Activated T-helper 1 cell treated with anti-CD3 and anti-CD28 coated beads, Interleukin-2, amount 50 U/mL, for 16 hours (primary cell): Measurements from ENCODE around the gene SPDL1.
"Not testable (repeated sequence)": the region's sequence is repeated elsewhere in the genome, so short reads cannot be mapped to it uniquely, and the experiment has no call there.

Experiments used
- DNase-seq, 2 donors: peaks; one replicate each; pipeline ENCODE4 v3.0.0-alpha.2; 2020; ENCODE audit warnings: low read depth in 1 of 2, low spot score in 1 of 2

Gene SPDL1

DNA sequence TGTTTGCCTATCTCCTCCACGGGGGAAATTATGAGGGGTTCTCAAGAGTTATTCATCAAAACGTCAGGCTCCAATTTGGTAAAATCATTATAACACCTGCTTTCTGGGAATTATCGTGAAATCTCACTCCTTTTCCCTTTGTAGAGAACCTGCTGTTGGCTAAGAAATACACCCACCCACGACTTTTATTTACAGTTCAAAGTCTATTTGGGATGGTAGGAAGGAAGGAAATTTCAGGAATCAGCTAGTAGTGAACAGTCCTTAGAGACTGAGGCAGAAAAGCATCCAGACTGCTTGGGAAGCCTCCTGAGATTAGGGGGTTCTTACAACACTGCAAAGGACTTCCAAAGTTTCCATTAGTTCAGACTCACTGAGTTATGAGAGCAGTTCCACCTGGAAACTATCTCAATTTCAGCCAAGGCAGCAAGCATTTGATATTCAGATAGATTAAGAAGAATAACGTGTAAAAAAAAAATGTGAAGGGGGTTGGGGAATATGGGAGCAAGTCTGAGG lies 9.4 kb upstream of the SPDL1 start:
- no peak for DNase-seq

- DNase-seq, result no peak
Measured at GRCh38 chr5:169576181-169576598, 7.4 kb upstream of the SPDL1 start.

DNA sequence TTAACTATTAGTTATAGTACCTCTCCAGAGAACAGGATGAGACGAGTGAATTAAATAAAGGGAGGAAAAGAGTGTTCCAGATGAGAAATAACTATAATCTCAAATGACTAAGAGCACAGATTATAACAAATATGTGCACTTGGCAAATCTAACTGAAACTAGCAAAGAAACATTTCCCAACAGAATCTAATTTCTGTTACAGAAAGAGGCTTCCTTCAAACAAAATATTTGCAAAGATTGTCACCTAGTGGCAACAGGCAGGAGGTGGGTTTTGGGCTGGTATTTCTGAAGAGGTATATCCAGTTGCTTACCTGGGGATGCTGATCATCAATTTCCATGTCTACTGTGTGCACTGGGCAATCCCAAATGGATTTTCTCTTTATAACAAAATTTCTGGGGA lies 5.6 kb upstream of the SPDL1 start:
- no peak for DNase-seq

DNA sequence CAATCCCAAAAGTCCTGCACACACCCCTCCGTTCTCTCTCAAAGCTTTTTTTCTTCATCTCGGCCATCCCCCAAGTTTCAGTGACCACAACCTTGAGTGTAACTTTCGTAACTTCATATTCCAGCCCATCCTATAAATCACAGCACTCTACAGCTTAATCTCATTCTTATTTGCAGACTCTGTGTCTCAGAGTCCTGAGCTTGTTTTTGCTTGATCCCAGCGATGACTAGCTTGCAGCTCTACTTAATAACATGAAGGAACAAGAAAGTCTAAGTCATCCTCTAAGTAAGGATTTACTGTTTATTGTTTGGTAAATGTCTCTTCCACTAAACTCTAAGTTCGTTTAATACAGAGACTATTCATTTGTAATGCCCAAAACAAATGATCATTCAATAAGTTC lies 2.6 kb upstream of the SPDL1 start:
- DNase-seq, result no peak

DNA sequence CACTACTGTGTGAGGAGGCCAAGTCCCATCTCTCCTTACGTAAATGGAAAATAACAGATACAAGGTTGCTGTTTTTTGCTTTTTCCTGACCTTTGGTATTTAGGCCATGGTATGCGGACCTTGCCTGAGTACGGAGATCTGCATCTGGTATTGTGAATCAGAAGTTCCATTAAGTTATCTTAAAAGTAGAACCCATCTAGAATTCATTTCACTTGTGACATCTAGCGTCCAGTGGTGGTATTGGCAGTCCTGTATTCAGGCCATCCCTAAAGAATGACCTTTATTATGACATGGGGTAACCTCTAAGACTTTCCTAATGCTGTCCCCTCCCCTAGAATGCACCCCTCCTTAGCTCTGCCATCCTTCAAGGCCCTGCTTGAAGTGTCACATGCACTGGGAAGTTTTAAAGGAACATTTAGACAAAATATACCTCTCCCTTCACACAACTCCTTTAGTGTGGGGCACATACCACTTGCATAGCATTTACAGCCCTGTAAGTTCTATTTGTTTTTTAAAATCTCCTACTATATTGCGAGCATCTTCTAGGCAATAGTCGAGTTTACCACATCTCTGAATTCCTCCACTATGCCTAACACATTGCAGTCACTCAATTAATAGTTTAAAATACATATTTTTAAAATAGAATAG lies 1.9 kb upstream of the SPDL1 start:
- DNase-seq, result peak; percentile 7 to 24

GRCh38 chr5:169583101-169583423 lies 511 bp upstream of the SPDL1 start:
- no peak for DNase-seq

DNA sequence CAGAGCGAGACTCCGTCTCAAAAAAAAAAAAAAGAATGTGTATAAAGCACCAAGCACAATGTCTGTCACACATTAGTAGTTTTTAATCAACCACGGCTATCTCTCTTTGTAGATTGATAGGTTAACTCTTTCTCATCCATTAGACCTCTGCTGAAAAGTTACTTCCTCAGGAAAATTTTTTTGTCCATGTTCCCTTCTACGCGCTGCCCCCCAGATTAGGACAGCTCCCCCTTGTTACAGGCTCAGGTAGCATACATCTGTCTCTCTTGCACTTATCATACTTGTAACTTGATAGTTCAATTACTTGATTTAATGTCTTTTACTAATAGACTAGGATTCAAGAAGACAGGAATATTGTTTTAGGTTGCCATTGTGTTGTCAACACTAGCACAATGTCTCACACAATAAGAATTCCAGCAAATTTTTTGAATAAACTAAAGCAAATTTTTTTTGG lies 1.5 kb downstream of the SPDL1 start:
- no peak for DNase-seq

DNA sequence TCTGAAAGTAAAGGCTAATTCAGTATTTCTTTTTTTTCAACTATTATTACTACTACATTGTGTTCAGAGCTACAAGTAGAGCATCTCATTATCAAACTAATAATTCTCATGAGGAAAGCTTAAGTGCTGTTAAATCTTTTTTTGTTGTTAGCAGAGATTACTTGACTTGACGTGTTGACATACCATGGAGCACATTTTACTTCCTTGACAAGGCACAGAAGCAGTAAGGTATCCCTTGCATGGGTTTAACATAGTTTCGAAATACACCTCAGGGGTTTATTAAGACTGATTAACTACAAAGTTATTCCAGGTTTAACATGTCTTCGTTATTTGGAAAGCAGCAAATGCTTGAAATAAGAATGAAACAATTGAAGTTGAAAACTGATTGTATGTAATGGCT lies 7.0 kb downstream of the SPDL1 start:
- no peak for DNase-seq

GRCh38 chr5:169591636-169592035 lies 8.1 kb downstream of the SPDL1 start:
- DNase-seq, result no peak

DNA sequence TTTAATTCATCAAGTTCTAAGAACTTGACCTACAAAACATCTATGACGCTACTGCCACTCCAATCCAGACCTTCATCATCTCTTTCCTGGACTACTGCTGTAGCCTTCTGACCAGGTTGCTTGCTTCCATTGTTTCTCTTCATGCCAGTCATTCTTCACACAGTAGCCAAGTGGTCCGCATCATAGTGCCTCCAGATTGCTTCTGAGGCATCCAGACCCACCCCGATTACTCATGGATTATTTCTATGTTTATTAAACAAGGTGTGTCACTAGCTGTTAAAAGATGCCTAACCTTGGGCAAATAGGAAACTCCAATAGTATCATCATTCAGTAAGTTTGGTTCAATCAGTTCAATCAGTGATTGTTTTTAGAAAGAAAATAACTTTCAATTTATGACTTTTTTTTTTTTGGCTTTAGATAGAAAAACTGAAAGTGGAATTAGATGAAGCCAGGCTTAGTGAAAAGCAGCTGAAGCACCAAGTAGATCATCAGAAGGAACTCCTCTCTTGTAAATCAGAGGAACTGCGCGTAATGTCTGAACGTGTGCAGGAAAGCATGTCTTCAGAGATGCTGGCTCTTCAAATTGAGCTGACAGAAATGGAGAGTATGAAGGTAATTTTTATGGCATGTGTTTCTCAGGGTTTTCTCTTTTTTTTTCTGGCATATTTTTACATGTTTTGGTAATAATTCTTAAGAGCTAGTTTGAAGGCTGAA lies 9.5 kb downstream of the SPDL1 start:
- no peak for DNase-seq

DNA sequence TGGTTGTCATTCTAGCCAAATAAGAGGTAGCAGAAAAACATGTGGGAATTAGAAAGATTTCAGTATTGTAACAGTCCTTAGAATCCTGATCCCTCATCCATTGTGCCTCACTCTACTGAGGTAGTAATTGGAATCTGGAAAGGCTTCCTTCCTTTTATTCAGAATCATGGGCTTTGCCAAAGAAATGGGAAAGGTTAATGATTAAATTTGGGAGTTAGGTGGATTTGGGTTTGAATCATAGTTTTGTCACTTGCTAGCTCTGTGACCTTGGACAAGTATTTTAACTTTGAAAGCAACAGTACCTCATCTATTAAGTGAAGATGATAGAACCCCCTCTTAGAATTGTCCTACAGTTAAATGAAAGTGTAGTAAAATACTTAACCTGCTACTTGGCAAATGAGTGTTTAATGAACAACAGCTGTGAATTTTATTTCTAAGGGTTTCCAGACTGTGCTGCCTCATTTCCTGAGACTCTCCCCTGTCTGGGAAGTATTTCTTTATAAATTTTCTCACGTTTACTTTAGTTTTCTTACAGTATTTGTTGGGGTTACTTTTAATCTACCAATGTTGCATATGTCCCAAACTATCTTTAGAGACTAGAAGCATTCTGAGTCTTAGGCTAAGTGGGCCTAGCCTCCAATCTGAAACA lies 11.7 kb downstream of the SPDL1 start:
- no peak for DNase-seq

DNA sequence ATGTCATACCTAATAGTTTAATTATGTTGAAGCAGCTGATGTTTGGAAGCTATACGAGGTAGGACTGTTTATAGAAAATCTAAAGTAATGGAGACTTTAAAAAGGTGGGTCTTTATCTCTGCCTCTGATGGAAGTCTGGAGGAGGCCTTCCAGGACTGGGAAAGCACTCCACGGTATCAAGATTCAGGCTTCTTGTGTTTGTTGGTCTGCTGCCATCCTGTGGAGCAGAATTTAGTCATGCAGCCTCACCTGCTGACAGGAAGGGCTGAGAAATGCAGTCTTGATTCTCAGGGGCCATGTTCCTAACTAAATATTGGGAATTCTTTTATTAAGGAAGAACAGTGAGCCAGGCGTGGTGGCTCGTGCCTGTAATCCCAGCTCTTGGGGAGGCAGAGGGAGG lies 15.9 kb downstream of the SPDL1 start:
- DNase-seq, result no peak

DNA sequence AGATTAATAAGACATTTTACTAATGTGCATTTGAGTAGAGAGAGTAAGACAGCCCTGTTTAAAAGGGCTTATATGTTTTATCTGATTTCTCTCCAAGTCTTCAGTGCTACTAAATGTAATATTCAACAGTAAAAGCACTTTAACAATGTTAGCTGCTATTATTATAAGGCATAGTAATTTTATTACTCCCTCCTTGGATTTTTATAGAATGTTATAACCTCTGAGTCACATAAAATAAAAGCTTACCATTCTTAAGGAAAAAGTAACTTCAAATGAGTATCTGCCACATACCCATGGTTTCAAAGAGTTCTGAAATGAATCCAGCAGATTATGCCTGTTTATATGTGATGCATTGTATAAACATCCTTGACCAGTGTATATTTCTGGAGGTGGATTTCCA lies 19.0 kb downstream of the SPDL1 start:
- no peak for DNase-seq

GRCh38 chr5:169606279-169606678 lies 22.7 kb downstream of the SPDL1 start:
- DNase-seq, result no peak

DNA sequence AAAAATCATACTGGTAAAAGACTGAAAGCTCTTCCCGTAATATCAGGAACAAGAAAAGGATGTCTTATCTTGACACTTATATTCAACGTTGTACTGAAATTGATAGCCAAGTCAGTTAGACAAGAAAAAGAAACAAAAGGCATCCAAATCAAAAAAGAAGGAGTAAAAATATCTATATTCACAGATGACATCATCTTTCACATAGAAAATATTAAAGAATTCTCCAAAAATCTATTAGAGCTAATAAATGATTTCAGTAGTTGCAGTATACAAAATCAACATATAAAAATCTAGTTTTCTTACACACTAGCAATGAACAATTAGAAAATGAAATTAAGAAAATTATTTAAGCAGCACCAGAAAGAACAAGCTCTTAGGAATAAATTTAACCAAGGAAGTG lies 24.3 kb downstream of the SPDL1 start:
- no peak for DNase-seq

- DNase-seq, result no peak
Measured at GRCh38 chr5:169609716-169610115, 26.1 kb downstream of the SPDL1 start.

DNA sequence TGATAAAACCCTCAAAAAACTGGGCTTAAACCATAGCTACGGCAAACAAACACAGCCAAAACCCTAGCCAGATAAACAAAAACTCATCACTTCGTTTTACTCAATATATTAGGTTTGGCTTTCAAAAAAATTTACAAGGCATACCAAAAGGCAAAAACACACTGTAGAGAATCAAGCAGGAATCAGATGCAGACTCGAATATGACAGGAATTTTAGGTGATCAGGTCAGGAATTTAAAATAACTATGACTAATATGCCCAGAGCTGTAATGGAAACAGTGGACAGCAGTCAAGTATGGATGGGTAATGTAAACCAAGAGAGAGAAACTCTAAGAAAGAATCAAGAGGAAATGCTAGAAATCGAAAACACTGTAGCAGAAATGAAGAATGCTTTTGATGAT lies 27.0 kb downstream of the SPDL1 start:
- DNase-seq, result no peak

DNA sequence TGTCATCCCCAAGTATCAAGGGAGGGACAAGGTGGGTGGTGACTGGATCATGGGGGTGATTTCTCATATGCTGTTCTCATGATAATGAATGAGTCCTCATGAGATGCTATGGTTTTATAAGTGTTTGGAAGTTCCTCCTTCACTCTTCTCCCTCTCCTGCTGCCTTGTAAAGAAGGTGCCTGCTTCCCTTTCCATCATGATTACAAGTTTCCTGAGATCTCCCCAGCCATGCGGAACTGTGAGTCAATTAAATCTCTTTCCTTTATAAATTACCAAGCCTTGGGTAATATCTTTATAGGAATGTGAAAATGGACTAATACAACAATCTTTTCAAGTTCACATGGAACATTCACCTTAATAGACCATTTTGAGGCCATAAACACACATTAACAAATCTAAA lies 32.0 kb downstream of the SPDL1 start:
- no peak for DNase-seq

- not testable (repeated sequence) for DNase-seq
Measured at GRCh38 chr5:169624307-169624706, 40.7 kb downstream of the SPDL1 start.

GRCh38 chr5:169626779-169627178 lies 43.2 kb downstream of the SPDL1 start:
- DNase-seq, result no peak

DNA sequence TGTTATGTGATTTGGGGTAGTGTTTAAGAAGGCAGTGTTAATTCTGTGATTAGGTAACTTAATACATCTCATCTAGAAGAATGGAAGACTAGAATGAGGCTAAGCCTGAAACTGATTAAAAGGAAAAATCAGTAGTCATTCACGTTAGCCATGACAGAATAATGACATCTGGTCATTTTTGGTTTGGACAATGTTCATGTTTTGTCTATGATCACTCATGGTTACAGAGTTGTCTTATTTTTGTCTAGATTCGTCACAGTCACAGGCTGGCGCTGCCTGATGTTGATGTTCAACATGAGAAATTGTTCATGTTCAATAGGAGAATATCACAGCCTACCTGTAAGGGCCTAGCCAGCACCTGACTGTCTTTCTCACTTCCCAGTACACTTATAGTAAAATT lies 44.0 kb downstream of the SPDL1 start:
- DNase-seq, result no peak

GRCh38 chr5:169628892-169629291 lies 45.3 kb downstream of the SPDL1 start:
- DNase-seq, result no peak
